Measurements from ENCODE around the gene SYT6.

DNA sequence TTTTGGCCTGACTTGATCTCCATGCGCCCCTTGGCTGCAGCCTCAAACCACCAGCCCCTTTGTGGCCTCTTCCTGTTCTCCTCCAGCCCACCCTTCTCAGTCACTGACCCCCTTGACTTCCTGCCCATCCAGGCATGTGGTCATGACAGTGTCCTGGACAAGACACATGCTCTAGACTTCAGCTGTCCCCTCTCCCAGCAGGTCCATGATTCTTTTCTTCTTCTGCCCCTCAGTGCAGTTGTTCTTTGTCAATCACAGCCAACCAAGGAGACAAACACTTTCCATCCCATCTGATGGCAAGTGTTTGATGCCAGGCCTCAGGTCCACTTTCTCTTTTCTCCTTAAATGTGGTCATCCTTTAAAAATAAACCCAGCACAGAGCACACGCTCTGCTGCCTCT is 49.7 kb downstream of the SYT6 start:
- TF ChIP-seq POLR2AphosphoS5 (IDR thresholded peaks at IDR 0.05; ENCODE audit: low read length) (no peak), CHD2 (IDR thresholded peaks at IDR 0.05; ENCODE audit: borderline replicate concordance, low read depth, low read length) (no peak)
- TF ChIP-seq, protein P1, sequence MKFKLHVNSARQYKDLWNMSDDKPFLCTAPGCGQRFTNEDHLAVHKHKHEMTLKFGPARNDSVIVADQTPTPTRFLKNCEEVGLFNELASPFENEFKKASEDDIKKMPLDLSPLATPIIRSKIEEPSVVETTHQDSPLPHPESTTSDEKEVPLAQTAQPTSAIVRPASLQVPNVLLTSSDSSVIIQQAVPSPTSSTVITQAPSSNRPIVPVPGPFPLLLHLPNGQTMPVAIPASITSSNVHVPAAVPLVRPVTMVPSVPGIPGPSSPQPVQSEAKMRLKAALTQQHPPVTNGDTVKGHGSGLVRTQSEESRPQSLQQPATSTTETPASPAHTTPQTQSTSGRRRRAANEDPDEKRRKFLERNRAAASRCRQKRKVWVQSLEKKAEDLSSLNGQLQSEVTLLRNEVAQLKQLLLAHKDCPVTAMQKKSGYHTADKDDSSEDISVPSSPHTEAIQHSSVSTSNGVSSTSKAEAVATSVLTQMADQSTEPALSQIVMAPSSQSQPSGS (IDR thresholded peaks at IDR 0.05; ENCODE audit: low read length), result no peak
- TF ChIP-seq, protein P2, sequence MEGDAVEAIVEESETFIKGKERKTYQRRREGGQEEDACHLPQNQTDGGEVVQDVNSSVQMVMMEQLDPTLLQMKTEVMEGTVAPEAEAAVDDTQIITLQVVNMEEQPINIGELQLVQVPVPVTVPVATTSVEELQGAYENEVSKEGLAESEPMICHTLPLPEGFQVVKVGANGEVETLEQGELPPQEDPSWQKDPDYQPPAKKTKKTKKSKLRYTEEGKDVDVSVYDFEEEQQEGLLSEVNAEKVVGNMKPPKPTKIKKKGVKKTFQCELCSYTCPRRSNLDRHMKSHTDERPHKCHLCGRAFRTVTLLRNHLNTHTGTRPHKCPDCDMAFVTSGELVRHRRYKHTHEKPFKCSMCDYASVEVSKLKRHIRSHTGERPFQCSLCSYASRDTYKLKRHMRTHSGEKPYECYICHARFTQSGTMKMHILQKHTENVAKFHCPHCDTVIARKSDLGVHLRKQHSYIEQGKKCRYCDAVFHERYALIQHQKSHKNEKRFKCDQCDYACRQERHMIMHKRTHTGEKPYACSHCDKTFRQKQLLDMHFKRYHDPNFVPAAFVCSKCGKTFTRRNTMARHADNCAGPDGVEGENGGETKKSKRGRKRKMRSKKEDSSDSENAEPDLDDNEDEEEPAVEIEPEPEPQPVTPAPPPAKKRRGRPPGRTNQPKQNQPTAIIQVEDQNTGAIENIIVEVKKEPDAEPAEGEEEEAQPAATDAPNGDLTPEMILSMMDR (IDR thresholded peaks at IDR 0.05 in 2 of 3, conservative IDR thresholded peaks at IDR 0.05 in 1 of 3; ENCODE audit: control insufficient read depth in 2 of 3, extremely low read depth in 1 of 3, insufficient read depth in 1 of 3, low read depth in 3 of 3, low read length in 3 of 3), result no peak

Measured in GM12878 (cell line).